ENCODE results near the gene KMO.

KMO gene

DNA sequence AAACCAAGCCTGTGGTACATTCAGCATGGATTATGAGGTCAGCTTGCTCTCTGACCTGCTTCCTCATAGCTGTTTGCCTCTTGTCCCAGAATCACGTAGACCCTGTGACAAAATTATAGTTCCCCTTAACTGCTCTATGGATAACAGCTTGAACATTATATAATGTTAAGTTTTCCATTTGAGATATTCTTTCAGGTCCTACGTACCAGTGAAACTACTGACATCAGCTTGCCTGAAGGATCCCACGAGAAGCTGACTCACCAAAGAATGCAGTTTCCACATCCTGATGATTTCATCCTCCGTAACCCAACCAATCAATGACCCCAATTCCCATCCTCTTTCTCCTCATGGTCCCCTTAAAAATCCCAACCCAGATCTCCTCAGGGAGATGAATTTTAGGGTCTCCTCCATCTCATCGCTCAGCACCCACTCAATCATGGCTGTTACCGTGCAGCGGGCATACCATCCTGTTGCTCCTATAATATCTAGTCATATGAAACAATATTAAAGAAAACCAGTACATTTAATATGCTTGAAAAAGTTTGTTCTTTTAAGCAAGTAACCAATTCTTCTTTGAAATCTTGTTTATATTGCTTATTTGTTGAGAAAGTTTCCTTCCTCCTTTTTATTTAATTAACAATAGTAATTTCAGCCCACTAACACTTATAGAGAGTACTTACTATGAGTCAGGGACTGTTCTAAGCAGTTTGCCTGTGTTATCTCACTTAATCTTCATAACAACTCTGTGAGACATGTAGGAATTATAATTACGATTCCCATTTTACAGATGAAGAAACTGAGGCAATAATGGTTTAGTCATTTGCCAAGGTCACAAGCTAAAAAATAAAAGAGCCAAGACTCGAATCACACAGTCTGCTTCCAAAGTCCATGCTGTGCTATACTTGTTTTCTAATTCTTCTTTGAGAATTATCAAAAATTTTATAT is 80.6 kb downstream of the KMO start:
- FAIRE-seq (no peak), DNase-seq (ENCODE audit: insufficient read length) (no peak)
- TF ChIP-seq TAF1 (IDR thresholded peaks at IDR 0.05; ENCODE audit: borderline replicate concordance, low read depth, low read length) (no peak), POLR2A (IDR thresholded peaks at IDR 0.05; ENCODE audit: low read depth, low read length) (no peak), POLR2AphosphoS5 (IDR thresholded peaks at IDR 0.05; ENCODE audit: low read depth, low read length) (no peak)

DNA sequence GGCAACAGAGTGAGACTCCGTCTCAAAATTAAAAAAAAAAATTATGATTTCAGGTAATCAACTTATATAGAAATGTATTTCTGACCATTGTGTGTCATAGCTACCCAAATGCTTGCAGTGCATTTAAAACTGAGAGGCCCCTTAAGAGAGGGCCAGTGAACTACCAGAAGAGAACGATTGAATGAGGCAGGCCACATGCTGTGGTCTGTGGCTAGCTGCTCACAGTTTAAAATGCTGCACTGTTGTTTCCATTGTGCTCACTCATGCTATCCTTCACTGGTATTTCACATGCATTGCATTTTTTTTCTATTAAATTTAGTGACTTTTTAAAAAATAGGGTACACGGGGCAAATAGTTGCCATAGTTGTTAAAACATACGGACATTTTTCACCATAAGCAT is 82.0 kb downstream of the KMO start:
- TF ChIP-seq POLR2A (IDR thresholded peaks at IDR 0.05; ENCODE audit: low read depth, low read length) (no peak), TAF1 (IDR thresholded peaks at IDR 0.05; ENCODE audit: borderline replicate concordance, low read depth, low read length) (no peak), POLR2AphosphoS5 (IDR thresholded peaks at IDR 0.05; ENCODE audit: low read depth, low read length) (no peak)

DNA sequence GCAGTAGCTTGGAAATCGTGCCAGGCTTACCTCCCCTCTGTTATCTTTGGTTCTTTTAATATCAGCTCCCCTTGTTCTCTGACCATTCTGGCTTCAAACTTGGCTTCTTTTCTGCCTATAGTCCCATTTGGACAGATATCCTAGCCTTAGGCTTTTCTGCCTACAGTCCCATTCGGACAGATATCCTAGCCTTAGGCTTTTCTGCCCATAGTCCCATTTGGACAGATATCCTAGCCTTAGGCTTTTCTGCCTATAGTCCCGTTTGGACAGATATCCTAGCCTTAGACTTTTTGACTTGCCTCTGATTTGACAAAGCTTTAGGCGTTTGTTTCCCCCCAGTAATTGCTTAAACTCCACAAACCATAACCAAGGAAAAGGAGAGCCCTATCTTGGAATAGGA is 82.4 kb downstream of the KMO start:
- FAIRE-seq, result no peak

More for the DNA sequence above, 82.0 kb downstream of the KMO start:
- DNase-seq (ENCODE audit: insufficient read length), result no peak
- FAIRE-seq, result no peak

DNA sequence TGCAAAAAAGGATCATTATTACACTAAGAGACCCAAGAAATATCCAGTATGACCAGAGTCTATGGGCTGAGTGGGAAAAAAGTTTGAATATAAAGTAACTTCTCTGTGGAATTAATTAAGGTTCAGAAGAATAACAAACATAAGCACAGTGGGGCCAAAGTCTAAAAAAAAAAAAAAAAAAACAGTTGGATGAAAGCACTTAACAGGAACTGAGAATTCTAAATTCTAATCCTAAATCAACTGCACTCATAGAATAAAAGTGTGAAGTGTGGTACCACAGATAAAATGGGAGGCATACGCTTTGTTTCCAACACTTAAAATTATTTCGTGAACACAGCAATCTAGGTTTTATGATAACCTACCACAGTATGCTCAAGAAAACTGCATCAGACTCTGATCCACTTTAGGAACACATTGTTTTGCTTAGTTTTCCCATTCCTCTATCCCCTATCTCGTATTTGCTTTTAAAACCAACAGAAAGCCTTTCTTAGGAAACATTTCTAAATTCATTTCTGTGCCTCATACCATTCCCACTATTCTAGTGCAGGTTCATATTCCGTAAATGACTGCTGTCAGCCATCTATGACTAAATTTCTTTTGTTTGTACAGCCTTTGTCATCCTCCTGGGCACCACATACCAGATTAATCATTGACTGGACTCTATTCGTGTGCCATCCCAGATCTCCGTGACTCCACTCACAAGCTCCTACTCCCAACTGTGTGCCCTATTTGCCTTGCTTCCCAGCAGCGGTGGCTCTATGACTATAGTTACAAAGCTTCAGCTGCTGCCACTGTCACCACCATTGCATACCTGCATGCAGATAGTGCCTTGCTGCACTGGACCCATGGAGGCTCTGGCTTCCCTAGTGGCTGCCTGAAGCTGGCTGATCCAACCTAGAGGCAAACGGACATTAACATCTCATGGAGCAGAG is 83.1 kb downstream of the KMO start:
- DNase-seq (ENCODE audit: insufficient read length), result no peak
- no peak for TF ChIP-seq TAF1 (IDR thresholded peaks at IDR 0.05; ENCODE audit: borderline replicate concordance, low read depth, low read length)
- TF ChIP-seq POLR2A (IDR thresholded peaks at IDR 0.05; ENCODE audit: low read depth, low read length), result no peak
- no peak for TF ChIP-seq POLR2AphosphoS5 (IDR thresholded peaks at IDR 0.05; ENCODE audit: low read depth, low read length)
- FAIRE-seq, result no peak

More for the DNA sequence above, 82.4 kb downstream of the KMO start:
- DNase-seq (ENCODE audit: insufficient read length), result no peak
- no peak for TF ChIP-seq TAF1 (IDR thresholded peaks at IDR 0.05; ENCODE audit: borderline replicate concordance, low read depth, low read length)
- TF ChIP-seq POLR2A (IDR thresholded peaks at IDR 0.05; ENCODE audit: low read depth, low read length), result no peak
- TF ChIP-seq POLR2AphosphoS5 (IDR thresholded peaks at IDR 0.05; ENCODE audit: low read depth, low read length), result no peak

DNA sequence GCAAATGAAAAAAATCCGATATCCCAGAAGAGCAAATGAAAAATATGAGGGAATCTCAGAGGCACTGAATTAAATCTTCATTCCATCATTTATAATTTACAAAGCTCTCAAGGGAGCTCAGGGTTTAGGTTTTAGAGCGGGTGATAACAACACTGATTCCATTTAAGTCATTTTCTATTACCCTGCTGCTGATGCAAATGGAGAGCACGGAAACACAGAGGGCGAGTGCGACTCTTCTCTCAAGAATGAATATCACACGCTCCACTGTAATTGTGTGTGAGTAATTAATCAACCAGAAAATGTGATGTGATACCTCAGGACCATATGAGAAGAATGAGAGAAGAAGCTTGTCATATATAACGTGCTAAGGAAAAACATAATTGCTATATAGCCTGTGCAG is 85.2 kb downstream of the KMO start:
- TF ChIP-seq POLR2A (IDR thresholded peaks at IDR 0.05; ENCODE audit: low read depth, low read length), result no peak
- TF ChIP-seq TAF1 (IDR thresholded peaks at IDR 0.05; ENCODE audit: borderline replicate concordance, low read depth, low read length), result no peak
- TF ChIP-seq POLR2AphosphoS5 (IDR thresholded peaks at IDR 0.05; ENCODE audit: low read depth, low read length), result no peak
- FAIRE-seq (no peak), DNase-seq (ENCODE audit: insufficient read length) (no peak)

DNA sequence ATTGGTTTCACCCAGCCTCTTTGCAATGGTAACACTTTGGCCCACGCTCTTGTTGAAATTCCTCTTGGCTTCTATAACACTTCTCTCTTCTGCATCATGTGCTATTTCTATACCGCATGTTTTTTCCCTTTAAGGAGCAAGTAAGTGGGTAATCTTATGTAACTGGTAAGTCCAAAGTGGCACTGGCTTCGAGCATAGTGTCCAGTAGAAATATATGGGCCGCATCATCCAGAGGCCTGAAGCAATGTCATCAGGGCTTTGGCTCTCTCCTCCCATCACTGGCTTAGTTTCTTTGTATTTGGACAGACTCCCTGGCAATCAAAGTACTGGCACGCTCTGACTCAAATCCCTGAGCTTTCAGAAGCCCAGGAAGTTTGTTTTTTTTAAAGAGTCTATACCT is 90.5 kb downstream of the KMO start:
- FAIRE-seq (no peak), DNase-seq (ENCODE audit: insufficient read length) (no peak)
- no peak for TF ChIP-seq POLR2A (IDR thresholded peaks at IDR 0.05; ENCODE audit: low read depth, low read length)
- TF ChIP-seq TAF1 (IDR thresholded peaks at IDR 0.05; ENCODE audit: borderline replicate concordance, low read depth, low read length), result no peak
- TF ChIP-seq POLR2AphosphoS5 (IDR thresholded peaks at IDR 0.05; ENCODE audit: low read depth, low read length), result no peak

DNA sequence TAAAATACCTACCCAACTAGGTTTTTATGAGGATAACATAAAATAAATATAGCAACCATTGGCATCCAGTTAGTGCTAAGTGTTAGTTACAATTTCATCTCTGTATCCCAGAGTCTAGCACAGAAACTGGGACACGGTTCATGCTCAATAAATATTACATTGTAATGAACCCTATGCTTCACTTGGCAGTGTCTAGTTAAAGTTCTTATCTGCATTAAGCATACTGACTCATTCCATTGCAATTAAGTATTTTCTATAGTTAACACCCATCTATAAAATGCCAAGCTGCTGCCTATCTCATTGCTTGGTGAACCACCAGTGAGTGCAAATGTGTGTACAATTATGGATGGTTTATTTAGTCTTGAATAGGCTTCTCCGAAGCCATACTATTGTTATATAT is 92.8 kb downstream of the KMO start:
- no peak for FAIRE-seq

DNA sequence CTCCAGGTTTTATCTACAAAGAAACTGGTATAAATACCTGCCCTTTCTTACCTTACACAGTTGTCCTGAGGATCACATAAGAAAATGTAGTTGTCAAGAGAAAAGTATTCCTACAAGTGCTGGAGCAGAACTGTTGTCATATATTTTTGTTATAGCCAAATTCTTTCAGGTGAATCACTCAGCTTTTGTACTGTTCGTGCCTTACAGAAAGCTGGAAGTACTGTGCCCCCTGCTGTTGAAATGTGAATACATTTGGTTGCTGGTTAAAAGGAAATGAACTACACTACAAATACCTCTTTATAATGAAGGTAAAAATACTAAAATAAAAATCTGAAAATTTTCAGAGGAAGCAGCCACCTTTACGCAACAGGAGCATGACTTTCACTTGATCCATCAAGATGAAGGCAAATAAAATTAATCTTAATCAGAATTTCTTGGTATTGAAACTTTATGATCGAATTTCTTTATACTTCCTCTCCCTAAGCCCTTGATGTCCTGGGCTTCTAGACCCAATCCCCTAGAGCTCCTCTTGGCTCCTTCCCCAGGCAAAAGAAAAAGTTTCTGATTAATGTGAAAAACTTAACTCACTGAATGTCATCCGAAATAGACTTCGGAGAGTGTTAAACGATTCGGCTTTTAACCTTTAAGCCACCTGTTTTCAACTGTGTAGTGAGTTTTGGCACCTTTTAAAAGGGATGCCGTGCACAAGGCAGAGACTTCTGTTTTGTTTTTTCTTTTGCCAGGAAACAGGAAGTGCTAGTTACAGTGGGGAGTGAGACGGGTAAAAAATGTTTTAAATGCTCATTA is 95.5 kb downstream of the KMO start:
- no peak for TF ChIP-seq POLR2A (IDR thresholded peaks at IDR 0.05; ENCODE audit: low read depth, low read length)
- DNase-seq (ENCODE audit: insufficient read length) (no peak), FAIRE-seq (peak; percentile 75)

More for the DNA sequence above, 92.8 kb downstream of the KMO start:
- TF ChIP-seq TAF1 (IDR thresholded peaks at IDR 0.05; ENCODE audit: borderline replicate concordance, low read depth, low read length), result no peak
- TF ChIP-seq POLR2A (IDR thresholded peaks at IDR 0.05; ENCODE audit: low read depth, low read length), result no peak
- no peak for TF ChIP-seq POLR2AphosphoS5 (IDR thresholded peaks at IDR 0.05; ENCODE audit: low read depth, low read length)
- DNase-seq (ENCODE audit: insufficient read length), result no peak

DNA sequence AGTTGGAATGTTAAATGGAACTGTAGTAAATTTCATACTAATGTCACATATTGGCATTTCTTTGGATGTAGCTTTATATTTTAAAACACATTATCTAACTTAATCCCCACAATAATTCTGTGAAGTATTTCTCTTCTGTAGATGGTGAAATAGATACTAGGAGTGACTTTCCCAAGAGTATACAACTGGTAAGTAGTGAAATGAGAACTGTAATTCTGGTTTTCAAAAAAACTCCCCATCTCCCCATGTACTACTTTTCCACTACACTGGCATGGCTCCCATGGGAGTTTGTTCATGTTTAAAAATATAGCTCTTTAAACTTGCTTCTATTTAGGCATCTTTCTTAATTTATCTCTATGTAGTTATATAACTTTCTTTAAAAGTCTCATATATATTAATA is 97.8 kb downstream of the KMO start:
- FAIRE-seq, result no peak
- TF ChIP-seq POLR2A (IDR thresholded peaks at IDR 0.05; ENCODE audit: low read depth, low read length) (no peak), TAF1 (IDR thresholded peaks at IDR 0.05; ENCODE audit: borderline replicate concordance, low read depth, low read length) (no peak), POLR2AphosphoS5 (IDR thresholded peaks at IDR 0.05; ENCODE audit: low read depth, low read length) (no peak)
- no peak for DNase-seq (ENCODE audit: insufficient read length)

DNA sequence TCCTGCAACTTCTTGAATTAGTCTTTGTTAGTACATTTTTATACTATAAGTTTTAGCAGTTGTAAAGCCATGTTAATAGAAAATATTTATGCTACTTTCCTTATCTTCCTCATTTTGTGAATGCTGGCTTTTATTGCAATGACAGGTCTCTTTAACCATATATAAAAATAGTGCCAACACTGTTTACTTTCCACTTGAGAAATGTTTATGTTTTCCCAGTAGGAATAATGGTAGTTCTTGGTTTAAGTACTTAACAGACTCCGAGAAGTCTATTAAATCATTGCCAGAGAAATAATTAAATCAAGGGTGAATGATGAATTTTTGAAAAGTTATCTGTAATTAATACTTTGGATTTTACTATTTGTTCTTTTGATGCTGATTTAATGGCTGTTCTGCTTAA is 98.3 kb downstream of the KMO start:
- TF ChIP-seq TAF1 (IDR thresholded peaks at IDR 0.05; ENCODE audit: borderline replicate concordance, low read depth, low read length) (no peak), POLR2AphosphoS5 (IDR thresholded peaks at IDR 0.05; ENCODE audit: low read depth, low read length) (no peak), POLR2A (IDR thresholded peaks at IDR 0.05; ENCODE audit: low read depth, low read length) (no peak)
- FAIRE-seq (no peak), DNase-seq (ENCODE audit: insufficient read length) (no peak)

DNA sequence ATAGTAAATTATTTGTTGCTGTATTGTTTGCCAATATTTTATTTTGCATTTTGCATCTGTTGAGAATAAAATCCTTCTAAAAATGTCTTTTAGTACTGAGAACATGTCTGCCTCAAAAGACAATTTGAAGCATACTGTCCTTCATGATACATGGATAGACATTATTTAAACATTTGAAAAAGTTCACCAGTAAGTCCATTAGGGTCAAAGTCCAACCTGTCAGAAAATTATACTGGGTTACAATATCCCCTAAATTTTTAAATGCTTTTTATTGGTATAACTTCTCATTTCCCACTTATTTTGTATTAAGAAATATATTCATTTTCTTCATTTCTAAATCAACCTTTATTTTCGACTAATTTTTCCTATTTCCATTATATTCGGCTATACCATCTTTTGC is 98.7 kb downstream of the KMO start:
- TF ChIP-seq POLR2A (IDR thresholded peaks at IDR 0.05; ENCODE audit: low read depth, low read length), result no peak
- TF ChIP-seq POLR2AphosphoS5 (IDR thresholded peaks at IDR 0.05; ENCODE audit: low read depth, low read length), result no peak
- TF ChIP-seq TAF1 (IDR thresholded peaks at IDR 0.05; ENCODE audit: borderline replicate concordance, low read depth, low read length), result no peak
- FAIRE-seq, result no peak
- no peak for DNase-seq (ENCODE audit: insufficient read length)

Measured in GM12892 (cell line).